ENCODE data around the gene ATXN10. TPM values are rescaled to one million over a fixed set of nuclear protein-coding genes. Genes with fewer than 3 reads are reported as not detected.

The ATXN10 gene
- total RNA-seq, 1 donor from 2014 or later, result 92.4 TPM

DNA sequence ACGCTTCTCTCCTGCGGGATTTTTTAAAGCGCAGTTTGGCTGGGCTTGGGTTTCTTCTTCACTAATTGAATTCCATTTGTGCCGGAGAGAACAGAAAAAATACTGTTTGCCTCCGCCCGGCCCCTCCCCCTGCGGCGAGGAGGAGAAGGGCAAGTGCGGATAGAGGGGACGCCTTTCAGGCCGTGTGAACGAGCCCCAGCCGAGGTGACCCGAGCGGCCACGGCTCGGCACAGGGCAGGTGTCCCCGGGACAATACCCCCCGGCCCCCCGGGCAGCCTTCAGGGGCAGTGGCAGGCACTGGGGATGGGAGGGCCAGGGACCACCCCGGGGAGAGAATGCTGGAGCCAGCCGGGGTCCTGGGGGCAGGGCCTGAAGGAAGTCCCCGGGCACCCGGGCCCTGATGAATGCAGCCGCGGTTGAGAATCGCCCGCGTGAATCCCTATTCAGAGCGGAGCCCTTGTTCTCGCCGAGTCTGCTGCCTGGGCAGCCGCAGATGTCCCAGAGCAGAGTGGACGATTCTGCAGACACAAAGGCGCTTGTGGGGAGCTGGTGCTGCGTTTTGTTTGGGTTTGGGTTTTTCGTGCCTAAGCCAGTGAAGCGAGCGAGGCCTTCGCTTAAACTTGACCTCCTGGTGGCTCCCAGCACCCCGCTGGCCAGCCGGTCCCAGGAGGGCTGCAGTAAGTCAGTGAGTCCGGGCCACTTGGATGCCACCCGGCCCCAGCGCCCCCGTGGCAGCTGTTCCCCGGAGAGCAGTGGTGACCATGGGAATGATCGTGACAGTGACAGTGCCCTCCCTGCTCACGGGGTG is 209.3 kb downstream of the ATXN10 start:
- no peak for DNase-seq

DNA sequence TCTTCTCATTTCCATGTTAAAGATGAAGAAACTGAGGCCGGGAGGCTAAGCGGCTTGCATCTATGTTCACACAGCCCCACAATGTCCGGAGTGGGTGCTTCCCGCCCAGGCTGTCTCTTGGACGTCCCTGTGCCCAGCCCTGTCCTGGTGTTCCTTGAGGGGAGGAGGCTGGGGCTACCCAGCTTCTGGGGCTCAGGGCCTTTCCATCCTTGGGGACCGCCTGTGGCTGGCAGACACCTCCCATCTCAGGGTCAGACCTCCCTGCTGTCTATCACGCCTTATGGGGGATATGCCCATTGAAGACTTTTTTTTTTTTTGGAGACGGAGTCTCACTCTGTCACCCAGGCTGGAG is 209.9 kb downstream of the ATXN10 start:
- no peak for DNase-seq

DNA sequence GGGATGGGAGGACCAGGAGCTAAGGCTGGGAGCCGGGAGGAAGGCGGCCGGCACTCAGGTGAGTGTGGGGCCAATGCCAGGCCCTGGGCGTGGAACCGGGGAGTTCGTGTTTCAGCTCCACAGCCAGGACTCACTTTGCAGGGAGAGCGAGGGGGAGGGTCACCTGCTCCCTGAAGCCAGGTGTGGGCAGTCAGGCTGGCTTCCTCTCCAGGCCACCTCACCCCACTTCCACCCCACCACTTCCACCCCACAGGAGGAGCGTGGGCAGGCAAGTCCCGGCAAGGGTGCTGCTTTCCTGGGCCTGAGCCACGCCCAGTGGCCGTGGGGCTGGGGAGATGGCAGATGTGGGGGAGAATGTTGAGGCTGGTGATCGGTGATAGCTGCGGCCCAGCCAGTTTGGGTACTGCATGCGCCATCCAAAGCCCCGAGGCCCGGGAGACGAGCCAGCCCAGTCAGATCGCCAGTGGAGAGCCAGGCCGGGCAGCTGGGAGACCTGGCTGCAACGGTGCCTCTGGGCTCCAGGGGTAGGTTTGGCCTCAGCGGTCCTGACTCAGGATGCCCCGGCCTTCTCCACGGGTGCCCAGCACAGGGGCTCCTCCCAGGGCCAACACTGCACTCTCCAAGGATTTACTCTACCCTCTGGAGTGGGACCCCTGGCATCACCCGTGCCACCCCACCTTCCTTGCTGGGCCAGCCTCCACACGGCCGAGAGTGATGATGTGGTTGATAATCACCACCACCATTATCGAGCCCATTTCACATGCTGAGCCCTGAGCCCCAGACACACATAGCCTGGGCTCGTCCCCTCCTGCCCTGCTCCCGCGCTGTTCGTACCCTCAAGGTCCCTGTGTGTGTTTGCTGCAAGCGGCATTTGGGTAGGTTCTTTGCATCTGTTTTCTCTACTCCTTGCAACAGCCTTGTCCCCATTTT is 211.5 kb downstream of the ATXN10 start:
- no peak for DNase-seq

DNA sequence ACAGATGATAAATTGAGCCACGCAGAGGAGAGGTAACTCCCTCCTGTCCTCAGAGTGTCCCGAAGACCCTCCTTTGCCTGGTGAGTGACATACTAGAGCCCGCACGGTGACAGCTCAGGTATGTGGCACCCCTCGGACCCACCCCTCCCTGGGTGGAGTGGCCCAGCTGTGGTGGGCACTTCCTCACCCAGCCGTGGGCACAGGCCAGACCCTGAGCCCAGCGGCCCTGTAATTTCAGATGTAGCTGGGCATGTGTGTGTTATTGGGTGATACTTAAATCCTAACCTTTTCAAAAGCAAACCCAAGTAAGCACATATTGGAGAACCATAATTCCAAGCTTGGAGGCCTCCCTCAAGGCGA is 212.2 kb downstream of the ATXN10 start:
- DNase-seq, result no peak

DNA sequence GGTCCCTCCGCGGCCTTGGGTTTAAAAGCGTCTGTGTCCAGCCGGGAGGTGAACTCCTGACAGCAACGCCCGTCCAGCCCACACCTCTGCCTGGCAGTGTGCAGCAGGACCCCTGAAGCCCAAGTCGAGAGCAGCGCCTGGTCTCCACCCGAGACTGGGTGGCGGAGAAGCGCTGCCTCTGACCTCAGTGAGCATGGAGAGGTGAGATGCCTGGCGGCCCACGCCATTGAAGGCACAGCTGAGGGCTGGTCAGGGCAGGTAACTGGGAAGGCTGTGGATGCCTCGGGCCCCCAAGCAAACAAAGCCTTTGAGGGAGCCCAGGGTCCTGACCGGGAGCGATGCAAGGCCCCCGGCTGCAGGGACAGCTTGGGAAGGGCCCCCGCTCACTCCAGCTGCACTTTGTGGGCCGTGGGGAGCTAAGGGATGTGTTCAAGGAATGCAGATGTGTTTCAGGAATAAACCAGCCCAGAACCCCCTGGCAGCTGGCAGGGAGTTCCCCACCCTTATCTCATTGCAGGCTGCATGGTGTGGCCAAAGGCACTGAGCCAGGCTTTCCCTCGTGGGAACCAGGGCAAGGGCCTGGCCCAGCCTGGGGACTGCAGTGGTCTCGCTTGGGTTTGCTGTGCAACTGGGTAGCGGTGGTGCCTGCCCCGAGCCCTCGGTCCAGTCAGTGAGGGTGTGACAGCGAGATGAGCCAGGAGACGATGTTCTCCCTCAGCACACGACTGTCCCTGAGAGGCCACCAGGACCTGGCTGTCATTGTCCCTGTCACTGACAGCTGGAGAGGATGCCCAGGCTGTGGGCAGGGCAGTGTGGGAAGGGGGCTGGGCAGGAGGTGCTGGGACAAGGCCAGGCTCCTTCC is 212.8 kb downstream of the ATXN10 start:
- DNase-seq, result no peak

DNA sequence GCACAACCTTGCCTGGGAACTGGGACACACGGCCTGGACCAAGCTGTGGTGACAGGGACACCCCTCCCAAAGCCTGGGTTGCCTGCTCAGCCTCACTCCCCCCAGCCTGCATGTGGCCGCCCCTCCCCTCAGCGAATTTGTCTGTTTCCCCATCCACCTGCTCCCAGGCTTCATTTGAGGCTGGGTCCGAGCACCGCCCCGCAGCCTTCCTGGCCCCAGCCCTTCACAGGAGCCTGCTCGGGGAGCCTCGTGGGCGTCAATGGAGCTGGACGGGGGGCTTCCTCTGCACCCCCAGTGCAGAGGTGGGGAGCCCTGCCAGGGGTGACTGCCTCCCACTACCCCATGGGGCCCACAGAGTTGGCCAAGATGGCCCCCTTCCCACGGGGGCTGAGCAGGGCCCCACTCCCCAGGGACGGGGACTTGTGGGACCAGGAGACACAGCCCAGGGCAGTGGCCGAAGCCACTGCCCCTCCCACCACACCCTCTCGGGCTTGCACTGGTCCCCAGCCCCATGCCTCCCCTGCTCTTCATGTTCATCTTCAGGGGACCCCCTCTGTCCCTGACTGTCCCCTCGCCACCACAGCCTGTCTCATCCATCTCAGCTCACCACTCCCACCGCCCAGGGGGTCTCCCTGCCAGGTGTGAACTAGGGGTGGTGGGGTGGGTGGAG is 213.7 kb downstream of the ATXN10 start:
- no peak for DNase-seq

DNA sequence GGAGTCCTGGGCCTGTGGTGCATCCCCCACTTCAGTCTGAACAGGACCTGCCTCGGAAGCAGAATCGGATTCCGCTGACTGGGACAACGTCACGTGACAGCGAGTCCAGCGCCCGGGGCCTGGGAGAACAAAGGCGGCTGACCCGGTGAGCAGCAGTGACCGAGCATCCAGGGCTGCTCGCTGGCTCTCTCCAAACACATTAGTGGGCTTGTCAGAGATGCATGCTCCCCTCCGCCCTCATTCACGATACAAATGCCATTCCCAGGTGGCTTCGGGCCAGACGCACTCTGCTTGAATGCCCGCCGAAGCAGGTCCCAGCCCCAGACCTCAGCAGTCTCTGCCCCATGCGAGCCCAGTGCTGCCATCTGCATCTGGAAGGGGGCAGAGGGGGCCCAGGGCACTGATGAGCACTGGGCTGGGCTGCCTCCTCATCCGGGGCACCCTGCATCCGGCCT is 214.3 kb downstream of the ATXN10 start:
- no peak for DNase-seq

DNA sequence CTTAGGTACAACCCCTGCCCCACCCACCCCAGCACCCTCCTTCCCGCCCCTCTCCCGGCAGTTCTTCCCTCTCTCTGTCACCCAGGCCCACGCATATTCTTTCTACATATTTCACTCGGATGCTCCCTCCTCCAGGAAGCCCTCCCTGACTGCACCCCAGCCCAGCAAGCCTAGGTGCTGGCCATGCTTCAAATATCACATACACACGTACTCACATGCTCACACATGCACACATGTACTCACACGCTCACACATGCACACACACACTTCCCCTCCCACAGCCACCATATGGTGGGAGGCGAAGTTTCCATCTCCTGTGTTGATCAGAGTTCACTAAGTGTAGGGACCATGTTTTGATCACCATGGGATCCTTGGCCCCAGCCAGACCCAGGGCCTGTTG is 214.9 kb downstream of the ATXN10 start:
- DNase-seq, result no peak

DNA sequence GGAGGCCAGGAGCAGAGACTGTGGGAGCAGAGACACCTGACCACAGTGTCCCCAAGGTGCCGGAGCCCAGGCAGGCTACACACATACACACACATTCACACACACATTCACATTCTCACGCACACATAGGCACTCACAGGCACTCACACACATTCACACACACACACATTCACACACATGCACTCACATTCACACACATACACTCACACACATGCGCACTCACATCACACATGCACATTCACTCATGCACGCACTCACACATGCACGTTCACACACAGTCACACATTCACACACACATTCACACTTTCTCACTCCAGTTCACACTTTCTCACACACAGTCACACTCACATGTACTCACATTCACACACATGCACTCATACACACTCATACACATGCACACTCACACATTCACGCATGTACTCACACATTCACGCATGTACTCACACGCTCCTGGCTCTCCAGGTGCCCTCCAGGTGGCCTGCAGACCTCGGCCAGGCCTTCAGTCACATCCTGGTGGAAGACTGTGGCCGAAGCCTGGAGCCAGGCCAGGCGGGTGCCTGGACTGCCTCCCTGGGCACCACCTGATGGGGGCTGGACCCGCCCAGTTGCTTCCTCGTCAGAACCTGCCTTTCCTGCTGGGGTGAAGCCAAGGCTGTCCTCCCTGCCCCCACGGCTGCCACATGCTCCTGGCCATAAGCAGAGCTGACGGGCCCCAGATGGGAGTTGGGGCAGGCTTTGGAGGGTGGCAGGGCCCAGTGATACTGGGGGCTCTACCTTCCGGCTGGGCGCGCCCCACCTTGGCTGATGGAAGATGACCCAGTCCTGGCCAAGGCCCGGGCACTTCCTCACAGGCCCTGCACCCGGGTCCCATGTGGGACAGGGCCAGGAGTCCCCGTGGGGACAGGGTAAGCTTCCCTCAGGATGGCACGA is 215.8 kb downstream of the ATXN10 start:
- DNase-seq, result no peak

DNA sequence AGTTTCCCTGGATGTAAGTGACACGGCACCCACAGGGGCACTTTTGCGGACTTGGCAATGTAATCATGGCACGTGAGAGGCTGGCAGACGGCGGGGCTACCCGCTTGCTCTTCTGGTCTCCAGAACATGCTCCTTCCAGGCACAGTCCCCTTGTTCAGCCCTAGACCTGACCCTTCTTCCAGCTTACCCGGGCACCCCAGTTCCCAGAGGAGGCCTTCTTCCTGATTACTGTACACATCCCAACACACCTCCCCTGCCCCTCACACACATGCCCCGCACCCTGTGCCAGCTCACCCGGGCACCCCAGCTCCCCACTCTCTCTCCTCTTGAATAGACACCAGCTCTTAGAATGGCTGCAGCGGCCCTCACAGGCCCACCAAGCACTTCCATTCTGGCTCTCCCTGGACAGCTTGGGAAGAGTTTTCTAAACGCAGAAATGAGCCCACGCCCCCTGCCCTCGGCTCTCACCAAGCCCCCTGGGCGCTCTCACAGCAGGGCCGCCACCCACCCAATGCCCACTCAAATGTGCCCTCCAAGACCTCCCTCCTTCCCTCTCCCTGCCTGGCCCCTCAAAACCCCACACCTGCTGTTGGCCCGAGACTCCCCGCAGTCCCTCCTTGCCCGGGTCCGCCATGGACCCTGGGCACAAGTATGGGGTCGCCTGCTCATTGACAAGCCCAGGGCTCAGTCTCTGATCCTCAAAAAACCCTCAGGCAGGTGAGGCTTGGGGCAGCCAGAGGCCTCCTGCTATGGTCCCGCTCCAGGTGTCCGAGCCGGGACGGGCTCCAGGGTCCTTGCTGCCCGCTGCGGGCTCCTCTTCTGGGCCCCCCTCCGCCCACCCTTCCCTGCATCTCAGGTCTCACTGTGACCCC is 216.8 kb downstream of the ATXN10 start:
- DNase-seq, result no peak

DNA sequence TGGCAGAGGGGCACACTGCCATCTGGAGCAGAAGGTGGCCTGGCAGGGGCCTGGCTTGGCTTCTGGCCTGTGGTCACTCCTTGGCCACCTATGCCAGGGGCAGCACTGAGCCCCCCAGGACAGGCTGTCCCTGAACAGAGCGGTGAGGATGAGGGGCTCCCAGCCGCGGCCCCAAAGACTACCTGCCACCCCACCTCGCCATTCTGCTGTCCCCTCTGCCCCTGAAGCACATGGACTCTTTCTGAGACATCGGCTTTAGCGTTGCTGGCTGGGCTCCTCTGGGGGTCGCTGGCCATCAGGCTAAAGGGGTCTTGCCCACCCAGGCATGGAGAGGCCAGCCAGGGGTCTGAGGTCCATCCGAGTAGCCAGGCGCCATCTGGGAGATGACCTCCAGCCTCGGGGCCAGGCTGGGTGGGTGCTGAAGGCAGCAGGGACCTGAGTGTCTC is 217.5 kb downstream of the ATXN10 start:
- DNase-seq, result no peak

DNA sequence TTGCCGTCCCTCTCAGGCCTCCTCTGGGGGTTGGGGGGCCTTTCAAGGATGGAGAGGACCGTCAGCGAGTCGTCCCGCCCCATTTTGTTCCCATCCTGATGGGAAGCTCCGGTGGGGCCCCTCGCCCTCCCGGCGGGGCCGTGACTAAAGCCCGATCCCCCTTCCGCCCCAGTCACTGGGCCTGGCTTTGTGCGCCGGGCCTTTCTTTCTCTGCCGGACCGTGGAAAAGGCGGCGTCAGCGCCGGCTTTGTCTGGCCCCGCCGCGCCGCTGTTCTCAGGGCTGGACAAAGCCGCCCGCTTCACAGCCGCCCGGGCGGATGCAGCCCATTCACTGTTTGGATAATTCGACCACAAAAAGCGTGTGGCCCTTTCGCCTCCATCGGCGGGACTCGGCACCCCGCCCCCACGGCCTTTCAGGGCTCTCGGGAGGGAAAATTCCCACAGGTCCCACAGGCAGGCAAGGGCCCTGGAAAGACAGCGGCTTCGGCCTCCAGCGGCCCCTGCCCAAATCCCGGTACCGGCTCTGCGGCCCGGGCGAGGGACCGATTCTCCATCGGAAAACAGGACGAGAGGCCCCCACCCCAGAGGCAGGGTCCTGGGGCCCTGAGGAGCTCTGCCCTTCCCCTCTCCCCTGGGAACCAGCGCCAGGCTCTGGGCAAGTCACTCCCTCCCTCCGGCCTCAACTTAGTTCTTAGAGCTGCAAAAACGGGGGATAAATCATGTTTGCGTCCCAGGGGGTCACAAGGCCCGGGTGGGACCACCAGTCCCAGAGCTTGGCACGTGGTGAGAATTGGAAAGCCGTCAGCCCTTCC is 218.1 kb downstream of the ATXN10 start:
- peak; percentile 21 for DNase-seq

DNA sequence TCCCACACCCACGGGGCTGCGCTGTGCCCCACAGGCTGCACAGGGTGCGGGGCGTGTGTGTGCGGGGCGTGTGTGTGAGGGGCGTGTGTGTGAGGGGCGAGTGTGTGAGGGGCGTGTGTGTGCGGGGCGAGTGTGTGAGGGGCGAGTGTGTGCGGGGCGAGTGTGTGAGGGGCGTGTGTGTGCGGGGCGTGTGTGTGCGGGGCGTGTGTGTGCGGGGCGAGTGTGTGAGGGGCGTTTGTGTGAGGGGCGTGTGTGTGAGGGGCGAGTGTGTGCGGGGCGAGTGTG is 218.7 kb downstream of the ATXN10 start:
- DNase-seq, result no peak

DNA sequence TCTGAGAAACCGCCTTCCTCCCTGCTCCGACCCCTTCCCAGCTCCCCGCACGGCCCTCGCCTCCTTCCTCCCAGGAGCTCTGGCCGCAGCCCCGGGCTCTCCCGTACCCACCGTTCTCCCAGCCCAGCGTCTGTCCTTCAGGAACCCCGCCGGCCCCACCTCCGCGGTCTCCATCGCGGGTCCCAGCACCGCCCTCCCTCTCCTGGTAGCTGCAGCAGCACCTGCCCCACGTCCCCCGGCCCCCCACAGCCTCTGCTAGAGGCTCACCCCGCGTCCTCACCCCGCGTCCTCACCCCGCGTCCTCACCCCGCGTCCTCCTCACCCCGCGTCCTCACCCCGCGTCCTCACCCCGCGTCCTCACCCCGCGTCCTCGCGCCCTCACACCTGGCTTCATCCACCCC is 219.4 kb downstream of the ATXN10 start:
- no peak for DNase-seq

DNA sequence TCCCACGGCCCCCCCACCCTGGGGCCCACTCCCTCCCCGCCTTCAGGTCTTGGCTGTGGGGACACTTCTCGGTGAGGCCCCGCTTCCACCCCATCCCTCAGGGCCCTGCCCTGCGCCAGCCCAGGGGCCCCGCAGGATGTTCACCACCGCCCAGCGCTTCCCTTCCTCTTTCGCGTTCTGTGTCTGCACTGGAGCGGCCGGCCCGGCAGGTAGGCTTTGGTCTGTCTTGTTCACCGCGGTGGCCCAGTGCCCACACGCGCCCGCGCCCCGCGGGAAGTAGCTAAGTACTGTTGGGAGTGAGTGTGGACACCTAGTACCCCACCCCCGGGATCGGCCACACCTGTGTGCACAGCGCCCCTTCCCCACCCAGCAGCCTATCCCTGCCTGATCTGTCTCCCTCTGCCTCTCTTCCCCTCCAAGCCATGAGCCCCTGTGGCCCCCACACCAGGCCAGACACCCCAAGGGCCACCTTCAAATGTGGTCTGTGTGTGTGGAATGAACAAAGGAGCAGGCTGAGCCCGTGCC is 219.9 kb downstream of the ATXN10 start:
- DNase-seq, result no peak

DNA sequence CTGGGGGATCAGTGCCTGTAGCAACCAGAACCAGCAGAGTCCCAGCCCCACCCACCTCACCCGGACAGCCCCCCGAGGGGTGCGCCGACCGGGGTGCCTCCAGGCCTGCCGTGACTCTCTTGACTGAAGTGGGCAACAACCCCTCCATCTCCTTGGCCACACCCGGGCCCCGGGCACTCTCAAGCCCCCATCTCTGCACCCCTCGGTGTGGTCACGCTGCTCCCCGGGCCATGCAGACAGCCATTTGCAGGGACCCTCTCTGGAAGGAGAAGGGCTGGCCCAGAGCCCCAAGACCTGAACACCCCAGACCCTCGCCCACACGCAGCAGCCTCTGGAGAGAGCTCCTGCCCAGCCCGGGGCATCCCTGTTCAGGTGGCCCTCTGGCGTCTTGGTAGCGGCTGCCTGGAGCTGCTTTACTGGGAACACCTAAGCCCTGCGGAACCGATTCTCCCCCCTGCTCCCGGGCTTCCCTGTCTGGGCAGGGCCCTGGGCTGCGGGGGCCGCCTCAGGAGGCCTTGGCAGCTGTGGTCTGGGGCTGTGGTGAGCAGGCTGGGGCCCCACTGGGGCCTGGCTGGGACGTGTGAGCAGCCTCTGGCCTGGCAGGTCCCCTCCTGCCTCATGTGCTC is 220.5 kb downstream of the ATXN10 start:
- DNase-seq, result no peak

DNA sequence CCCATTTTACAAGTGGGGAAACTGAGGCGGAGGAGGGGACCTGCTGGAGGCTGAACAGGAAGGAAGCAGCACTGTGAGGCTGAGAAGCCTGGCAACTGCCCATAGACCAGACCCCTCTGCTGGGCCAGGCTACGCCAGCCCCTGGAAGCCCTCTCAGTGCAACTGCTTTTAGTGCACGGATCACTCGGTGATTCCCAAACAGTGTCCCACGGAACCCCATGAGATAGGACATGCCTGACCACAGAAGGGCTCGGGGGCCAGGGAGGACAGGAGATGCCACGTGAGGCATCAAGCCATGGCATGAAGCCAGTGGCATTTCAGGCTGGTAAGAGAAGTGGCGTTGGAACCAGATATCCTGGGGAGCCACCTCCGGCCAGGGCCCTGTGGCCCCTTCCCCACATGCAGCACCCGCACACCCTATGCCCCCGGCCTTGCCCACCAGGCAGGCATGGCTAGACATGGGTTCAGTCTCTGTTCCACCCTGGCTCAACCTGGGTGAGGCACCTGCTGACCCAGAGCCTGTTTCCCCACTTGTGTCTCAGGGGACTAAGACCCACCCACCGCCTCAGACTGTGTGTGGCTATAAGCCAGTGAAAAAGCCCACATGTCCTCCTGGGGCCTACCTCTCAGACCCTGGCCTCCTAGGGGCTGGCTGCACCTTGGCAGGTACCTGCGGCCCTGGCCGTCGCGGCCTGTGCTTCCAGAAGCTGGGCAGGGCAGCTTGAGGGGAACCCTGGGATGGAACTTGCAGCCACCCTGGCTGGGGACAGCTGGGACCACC is 221.2 kb downstream of the ATXN10 start:
- no peak for DNase-seq

DNA sequence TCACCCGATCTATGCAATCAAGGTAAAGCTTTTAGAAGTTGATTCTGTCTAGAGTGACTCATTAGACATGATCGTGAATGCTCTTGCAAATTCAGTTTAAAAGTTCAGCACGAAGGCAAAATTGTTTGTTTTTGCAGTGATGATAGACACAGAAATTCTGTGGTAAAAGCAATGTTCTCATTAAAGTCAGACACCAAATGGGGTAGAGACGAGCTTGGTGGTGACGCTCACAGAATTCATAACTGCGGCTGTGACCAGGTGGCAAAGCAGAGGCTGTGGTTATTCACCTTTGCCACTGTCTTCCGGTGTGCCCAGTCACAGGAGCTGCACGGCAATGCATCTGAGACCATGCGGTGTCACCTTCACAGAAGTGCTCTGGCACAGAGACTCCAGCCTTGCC is 221.9 kb downstream of the ATXN10 start:
- no peak for DNase-seq

All from dermis blood vessel endothelial cell (primary cell).